Measurements from ENCODE around the gene ZNF124.

DNA sequence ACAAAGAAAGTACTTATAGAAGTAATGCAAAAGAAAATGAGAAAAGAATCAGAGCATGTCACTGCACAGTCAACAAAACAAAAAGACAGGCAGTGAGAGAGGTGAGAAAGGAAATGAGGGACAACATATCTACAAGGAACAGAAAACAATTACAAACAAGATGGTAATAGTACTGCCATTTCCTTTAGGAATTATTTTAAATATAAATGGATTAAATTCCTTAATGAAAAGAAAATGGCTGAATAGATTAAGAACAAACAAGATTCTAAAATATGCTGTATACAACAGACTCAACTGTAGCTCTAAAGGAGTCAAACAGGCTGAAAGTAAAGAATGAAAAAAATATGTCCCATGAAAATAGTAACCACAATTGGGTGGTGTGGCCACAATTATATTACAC is 22.1 kb upstream of the ZNF124 start:
- TF ChIP-seq, protein P1, sequence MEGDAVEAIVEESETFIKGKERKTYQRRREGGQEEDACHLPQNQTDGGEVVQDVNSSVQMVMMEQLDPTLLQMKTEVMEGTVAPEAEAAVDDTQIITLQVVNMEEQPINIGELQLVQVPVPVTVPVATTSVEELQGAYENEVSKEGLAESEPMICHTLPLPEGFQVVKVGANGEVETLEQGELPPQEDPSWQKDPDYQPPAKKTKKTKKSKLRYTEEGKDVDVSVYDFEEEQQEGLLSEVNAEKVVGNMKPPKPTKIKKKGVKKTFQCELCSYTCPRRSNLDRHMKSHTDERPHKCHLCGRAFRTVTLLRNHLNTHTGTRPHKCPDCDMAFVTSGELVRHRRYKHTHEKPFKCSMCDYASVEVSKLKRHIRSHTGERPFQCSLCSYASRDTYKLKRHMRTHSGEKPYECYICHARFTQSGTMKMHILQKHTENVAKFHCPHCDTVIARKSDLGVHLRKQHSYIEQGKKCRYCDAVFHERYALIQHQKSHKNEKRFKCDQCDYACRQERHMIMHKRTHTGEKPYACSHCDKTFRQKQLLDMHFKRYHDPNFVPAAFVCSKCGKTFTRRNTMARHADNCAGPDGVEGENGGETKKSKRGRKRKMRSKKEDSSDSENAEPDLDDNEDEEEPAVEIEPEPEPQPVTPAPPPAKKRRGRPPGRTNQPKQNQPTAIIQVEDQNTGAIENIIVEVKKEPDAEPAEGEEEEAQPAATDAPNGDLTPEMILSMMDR (conservative IDR thresholded peaks at IDR 0.05; ENCODE audit: low read depth, low read length) = no peak
- TF ChIP-seq EZH2 (IDR thresholded peaks at IDR 0.05; ENCODE audit: low read length, unreplicated experiment) = no peak

All from PC-3 (cell line).